KMS-11 (cell line): ENCODE results near the gene SYNGR3.

Experiments
- H2AFZ ChIP-seq: fragments of 200-600 bp; sonication (generic); 2 replicates; pipeline ENCODE4 v1.6.1; 2016; ENCODE audit warnings: antibody characterized with exemption, mixed run types, low read depth
- H3K27ac ChIP-seq: fragments of 200-600 bp; sonication (generic); 2 replicates; pipeline ENCODE4 v1.6.1; 2016; ENCODE audit warnings: mild to moderate bottlenecking, mixed run types
- H3K27me3 ChIP-seq: fragments of 200-600 bp; sonication (generic); 2 replicates; pipeline ENCODE4 v1.6.1; 2017; ENCODE audit warnings: mild to moderate bottlenecking, low read depth, mixed run types, moderate library complexity; ENCODE audit not compliant: insufficient read depth
- H3K36me3 ChIP-seq: fragments of 200-600 bp; sonication (generic); 2 replicates; pipeline ENCODE4 v1.6.1; 2017; ENCODE audit warnings: mild to moderate bottlenecking, mixed run types; ENCODE audit not compliant: insufficient read depth
- H3K4me1 ChIP-seq: fragments of 200-600 bp; sonication (generic); 2 replicates; pipeline ENCODE4 v1.6.1; 2016; ENCODE audit warnings: mild to moderate bottlenecking, low read depth, mixed run types; ENCODE audit not compliant: poor library complexity, severe bottlenecking
- H3K4me2 ChIP-seq: fragments of 200-600 bp; sonication (generic); 2 replicates; pipeline ENCODE4 v1.7.0; 2016; ENCODE audit warnings: mild to moderate bottlenecking, mixed run types
- H3K4me3 ChIP-seq: fragments of 200-600 bp; sonication (generic); IDR thresholded peaks from 2 replicates; pipeline ENCODE4 v1.6.1; 2017; ENCODE audit warnings: low read depth, low read length, mixed read lengths; ENCODE audit not compliant: insufficient read depth
- H3K79me2 ChIP-seq: fragments of 200-600 bp; sonication (generic); 2 replicates; pipeline ENCODE4 v1.6.1; 2016; ENCODE audit warnings: low read depth, mixed run types; ENCODE audit not compliant: insufficient read depth
- H3K9ac ChIP-seq: fragments of 200-600 bp; sonication (generic); 2 replicates; pipeline ENCODE4 v1.6.1; 2016; ENCODE audit warnings: mild to moderate bottlenecking, mixed run types
- H4K20me1 ChIP-seq: fragments of 200-600 bp; sonication (generic); 2 replicates; pipeline ENCODE4 v1.6.1; 2016; ENCODE audit warnings: mild to moderate bottlenecking, mixed run types; ENCODE audit not compliant: insufficient read depth
- CTCF ChIP-seq: fragments of 200-600 bp; sonication (generic); conservative IDR thresholded peaks from 2 replicates; pipeline ENCODE4 v1.6.1; 2017; ENCODE audit warnings: low read depth, mild to moderate bottlenecking, antibody characterized with exemption, low read length, moderate library complexity, mixed read lengths

SYNGR3 gene

GRCh38 chr16:1983544-1984346, 6.0 kb upstream of the SYNGR3 start, which contains the start of gene GFER:
TSS of gene GFER (plus strand) at chr16:1984193. CDS start at chr16:1984219, 26 bp downstream.
- Histone ChIP-seq H4K20me1 (no peaks in the 10 kb centered on the region), H2AFZ (peak within 1 kb of the TSS; percentile 55), H3K79me2 (no peaks in the 10 kb centered on the region), H3K4me3 (no peak within 1 kb of the TSS), H3K4me1 (peaks cover 37% of the 10 kb centered on the region), H3K9ac (peak within 1 kb of the TSS; percentile 71), H3K36me3 (no peaks in the 10 kb centered on the region), H3K27me3 (peaks cover 5% of the 10 kb centered on the region; the same call in 1 of the 2 replicates), H3K27ac (no peak within 1 kb of the TSS), H3K4me2 (peak within 1 kb of the TSS; percentile 85)
- 0 out of 2 replicates have a peak, but pooled peaks have one; percentile 31 for TF ChIP-seq CTCF

GRCh38 chr16:1984347-1985225, 5.2 kb upstream of the SYNGR3 start:
- no peaks in the 10 kb centered on the region for H3K36me3 ChIP-seq
- no peaks in the 10 kb centered on the region for H3K79me2 ChIP-seq
- peaks cover 5% of the 10 kb centered on the region; the same call in 1 of the 2 replicates for H3K27me3 ChIP-seq
- peak overlapping the region; percentile 71 for H3K9ac ChIP-seq
- no peak for TF ChIP-seq CTCF
- peaks cover 37% of the 10 kb centered on the region for H3K4me1 ChIP-seq
- peak overlapping the region; percentile 55 for H2AFZ ChIP-seq
- no peaks in the 10 kb centered on the region for H4K20me1 ChIP-seq
- no peak overlapping the region for H3K4me3 ChIP-seq
- peak overlapping the region; percentile 85 for H3K4me2 ChIP-seq
- no peak overlapping the region for H3K27ac ChIP-seq

GRCh38 chr16:1985466-1986150, 4.2 kb upstream of the SYNGR3 start:
- no peak for TF ChIP-seq CTCF
- no peak overlapping the region for H3K4me3 ChIP-seq
- no peak overlapping the region for H2AFZ ChIP-seq
- no peaks in the 10 kb centered on the region for H4K20me1 ChIP-seq
- no peaks in the 10 kb centered on the region for H3K79me2 ChIP-seq
- peaks cover 37% of the 10 kb centered on the region for H3K4me1 ChIP-seq
- peak overlapping the region; percentile 85 for H3K4me2 ChIP-seq
- peaks cover 5% of the 10 kb centered on the region for H3K27me3 ChIP-seq
- H3K27ac ChIP-seq, result no peak overlapping the region
- no peaks in the 10 kb centered on the region for H3K36me3 ChIP-seq
- no peak overlapping the region for H3K9ac ChIP-seq

GRCh38 chr16:1987198-1987597, 2.6 kb upstream of the SYNGR3 start:
- Histone ChIP-seq H3K79me2 (no peaks in the 10 kb centered on the region), H4K20me1 (no peaks in the 10 kb centered on the region), H3K27ac (no peak overlapping the region), H3K36me3 (no peaks in the 10 kb centered on the region), H3K4me1 (peaks cover 31% of the 10 kb centered on the region), H3K9ac (no peak overlapping the region), H3K27me3 (peaks cover 10% of the 10 kb centered on the region), H2AFZ (no peak overlapping the region), H3K4me2 (no peak overlapping the region), H3K4me3 (no peak overlapping the region)
- TF ChIP-seq CTCF, result no peak
